HUES6 (cell line): ENCODE results near the gene SLC30A9.

Experiments
- H3K27ac ChIP-seq: 2 replicates; pipeline ENCODE4 v1.7.0; 2013; ENCODE audit warnings: low read depth, mild to moderate bottlenecking, low read length, inconsistent platforms
- H3K27me3 ChIP-seq: 2 replicates; pipeline ENCODE4 v1.6.1; 2013; ENCODE audit warnings: low read length; ENCODE audit not compliant: control insufficient read depth, insufficient read depth
- H3K36me3 ChIP-seq: 2 replicates; pipeline ENCODE4 v1.6.1; 2013; ENCODE audit warnings: low read length; ENCODE audit not compliant: control insufficient read depth, insufficient read depth
- H3K4me1 ChIP-seq: 2 replicates; pipeline ENCODE4 v1.6.1; 2013; ENCODE audit warnings: low read length; ENCODE audit not compliant: control insufficient read depth, insufficient read depth
- H3K4me3 ChIP-seq: 2 replicates; pipeline ENCODE4 v1.5.1; 2013; ENCODE audit warnings: low read depth, low read length
- H3K9ac ChIP-seq: one replicate; pipeline ENCODE4 v1.6.1; 2013; ENCODE audit warnings: mild to moderate bottlenecking, low read length
- H3K9me3 ChIP-seq: 2 replicates; pipeline ENCODE4 v1.6.1; 2013; ENCODE audit warnings: low read depth, low read length; ENCODE audit not compliant: control insufficient read depth, insufficient read depth

Gene SLC30A9

GRCh38 chr4:42080306-42080705 lies 90.0 kb downstream of the SLC30A9 start:
- Histone ChIP-seq H3K9me3 (no peaks in the 10 kb centered on the region), H3K4me1 (no peaks in the 10 kb centered on the region), H3K4me3 (no peak overlapping the region), H3K27me3 (no peaks in the 10 kb centered on the region), H3K27ac (no peak overlapping the region), H3K9ac (no peak overlapping the region), H3K36me3 (peaks cover 20% of the 10 kb centered on the region)

GRCh38 chr4:42083816-42084215 lies 93.5 kb downstream of the SLC30A9 start:
- Histone ChIP-seq H3K9ac (no peak overlapping the region), H3K9me3 (no peaks in the 10 kb centered on the region), H3K36me3 (peaks cover 16% of the 10 kb centered on the region), H3K4me1 (no peaks in the 10 kb centered on the region), H3K27ac (no peak overlapping the region), H3K4me3 (no peak overlapping the region), H3K27me3 (no peaks in the 10 kb centered on the region)

GRCh38 chr4:42088386-42088785 lies 98.1 kb downstream of the SLC30A9 start:
- Histone ChIP-seq H3K27me3 (no peaks in the 10 kb centered on the region), H3K4me1 (no peaks in the 10 kb centered on the region), H3K36me3 (peaks cover 12% of the 10 kb centered on the region), H3K27ac (no peak overlapping the region), H3K9me3 (no peaks in the 10 kb centered on the region), H3K4me3 (no peak overlapping the region), H3K9ac (no peak overlapping the region)

GRCh38 chr4:42101446-42101975 lies 111.2 kb downstream of the SLC30A9 start:
- Histone ChIP-seq H3K36me3 (no peaks in the 10 kb centered on the region), H3K4me1 (no peaks in the 10 kb centered on the region), H3K4me3 (no peak overlapping the region), H3K9ac (no peak overlapping the region), H3K9me3 (no peaks in the 10 kb centered on the region), H3K27ac (no peak overlapping the region), H3K27me3 (no peaks in the 10 kb centered on the region)

- no peaks in the 10 kb centered on the region for H3K4me1 ChIP-seq
- no peak overlapping the region for H3K4me3 ChIP-seq
- no peak overlapping the region for H3K27ac ChIP-seq
- no peak overlapping the region for H3K9ac ChIP-seq
- H3K27me3 ChIP-seq: no peaks in the 10 kb centered on the region
- H3K9me3 ChIP-seq: no peaks in the 10 kb centered on the region
- no peaks in the 10 kb centered on the region for H3K36me3 ChIP-seq
Observed at GRCh38 chr4:42104521-42104920, 114.2 kb downstream of the SLC30A9 start.

- no peak overlapping the region for H3K9ac ChIP-seq
- no peak overlapping the region for H3K27ac ChIP-seq
- H3K27me3 ChIP-seq: no peaks in the 10 kb centered on the region
- H3K9me3 ChIP-seq: no peaks in the 10 kb centered on the region
- H3K4me1 ChIP-seq: no peaks in the 10 kb centered on the region
- no peak overlapping the region for H3K4me3 ChIP-seq
- H3K36me3 ChIP-seq: peaks cover 8% of the 10 kb centered on the region; the same call in 1 of the 2 replicates
Observed at GRCh38 chr4:42112846-42113245, 122.5 kb downstream of the SLC30A9 start.

GRCh38 chr4:42119886-42120285 lies 129.6 kb downstream of the SLC30A9 start:
- Histone ChIP-seq H3K4me1 (peaks cover 12% of the 10 kb centered on the region), H3K27me3 (no peaks in the 10 kb centered on the region), H3K27ac (no peak overlapping the region), H3K9me3 (no peaks in the 10 kb centered on the region), H3K36me3 (peaks cover 17% of the 10 kb centered on the region; the same call in 1 of the 2 replicates), H3K4me3 (no peak overlapping the region), H3K9ac (no peak overlapping the region)

- Histone ChIP-seq H3K36me3 (peaks cover 21% of the 10 kb centered on the region; the same call in 1 of the 2 replicates), H3K27ac (no peak overlapping the region), H3K27me3 (no peaks in the 10 kb centered on the region)
Observed at GRCh38 chr4:42122237-42122636, 131.9 kb downstream of the SLC30A9 start.

GRCh38 chr4:42123071-42123644 lies 132.8 kb downstream of the SLC30A9 start:
- peaks cover 12% of the 10 kb centered on the region for H3K4me1 ChIP-seq
- H3K9ac ChIP-seq: no peak overlapping the region
- H3K4me3 ChIP-seq: no peak overlapping the region
- peaks cover 18% of the 10 kb centered on the region; the same call in 1 of the 2 replicates for H3K36me3 ChIP-seq
- H3K27me3 ChIP-seq: no peaks in the 10 kb centered on the region
- no peak overlapping the region for H3K27ac ChIP-seq
- H3K9me3 ChIP-seq: no peaks in the 10 kb centered on the region

More at GRCh38 chr4:42122237-42122636, 131.9 kb downstream of the SLC30A9 start:
- Histone ChIP-seq H3K9ac (no peak overlapping the region), H3K4me3 (no peak overlapping the region), H3K9me3 (no peaks in the 10 kb centered on the region), H3K4me1 (peaks cover 12% of the 10 kb centered on the region)

- H3K27ac ChIP-seq: no peak overlapping the region
- peaks cover 3% of the 10 kb centered on the region; the same call in 1 of the 2 replicates for H3K4me1 ChIP-seq
- no peaks in the 10 kb centered on the region for H3K27me3 ChIP-seq
- H3K9ac ChIP-seq: no peak overlapping the region
- no peaks in the 10 kb centered on the region for H3K9me3 ChIP-seq
- no peak overlapping the region for H3K4me3 ChIP-seq
- H3K36me3 ChIP-seq: peaks cover 4% of the 10 kb centered on the region; the same call in 1 of the 2 replicates
Observed at GRCh38 chr4:42132099-42132498, 141.8 kb downstream of the SLC30A9 start.

GRCh38 chr4:42133006-42133405 lies 142.7 kb downstream of the SLC30A9 start:
- Histone ChIP-seq H3K9me3 (no peaks in the 10 kb centered on the region), H3K27me3 (no peaks in the 10 kb centered on the region)

More at GRCh38 chr4:42133006-42133405, 142.7 kb downstream of the SLC30A9 start:
- H3K36me3 ChIP-seq: peaks cover 4% of the 10 kb centered on the region; the same call in 1 of the 2 replicates
- H3K27ac ChIP-seq: no peak overlapping the region
- H3K9ac ChIP-seq: no peak overlapping the region
- H3K4me1 ChIP-seq: peaks cover 3% of the 10 kb centered on the region; the same call in 1 of the 2 replicates
- H3K4me3 ChIP-seq: no peak overlapping the region
